ENCODE measurements around the gene ST8SIA4. TPM values are rescaled to one million over a fixed set of nuclear protein-coding genes. Genes with fewer than 3 reads are reported as not detected.

ST8SIA4 gene
- total RNA-seq, 1 experiment from 2014 or later, result 13.9 TPM

GRCh38 chr5:100832252-100833230 lies 70.5 kb downstream of the ST8SIA4 start:
- DNase-seq (ENCODE audit: low read depth), result no peak

DNA sequence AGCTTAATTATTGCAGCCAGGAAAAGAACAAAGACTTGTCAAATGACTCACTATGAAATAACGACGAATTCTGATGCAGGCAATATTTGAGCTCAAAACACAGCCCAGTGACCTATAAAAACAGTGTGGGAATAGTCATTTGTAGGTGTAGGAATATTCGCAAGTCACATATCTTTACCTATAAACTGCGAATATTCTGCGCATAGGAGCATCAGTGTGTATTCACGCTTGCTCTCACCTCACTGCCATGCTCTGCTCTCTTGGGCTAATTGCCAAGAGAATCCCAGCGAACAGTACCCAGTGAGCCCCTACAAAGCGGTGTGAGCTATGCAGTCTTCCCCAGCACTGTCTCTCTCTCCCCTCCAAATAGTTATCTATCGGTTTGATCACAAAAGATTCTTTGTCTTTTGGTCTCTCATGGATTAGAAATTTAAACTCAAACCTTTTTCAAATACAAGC lies 74.2 kb downstream of the ST8SIA4 start:
- peak; percentile 45 for DNase-seq (ENCODE audit: low read depth)

GRCh38 chr5:100828071-100828897 lies 74.8 kb downstream of the ST8SIA4 start:
- DNase-seq (ENCODE audit: low read depth), result peak; percentile 60

DNA sequence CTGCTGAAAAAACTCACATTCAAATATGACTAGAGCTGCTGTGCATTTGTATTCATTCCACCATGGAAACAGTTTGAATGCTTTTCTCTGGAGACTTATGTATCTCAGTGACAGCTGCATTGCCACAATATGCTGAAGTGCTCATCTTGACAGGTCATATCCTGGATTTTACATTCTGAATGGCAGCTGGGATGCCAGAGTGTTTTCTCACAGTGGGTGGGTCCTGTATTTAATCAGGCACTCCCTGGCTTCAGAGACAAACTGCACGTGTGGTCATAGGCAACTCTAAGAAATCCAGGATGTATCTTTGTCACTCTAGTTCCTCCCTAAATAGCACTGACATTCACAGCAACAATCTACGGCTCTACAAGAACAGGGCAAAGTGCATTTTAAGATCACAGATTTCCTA lies 75.6 kb downstream of the ST8SIA4 start:
- peak; percentile 100 for DNase-seq (ENCODE audit: low read depth)

- DNase-seq (ENCODE audit: low read depth), result peak; percentile 89
These were observed 76.9 kb downstream of the ST8SIA4 start for GRCh38 chr5:100826133-100826532.

GRCh38 chr5:100824635-100825034 lies 78.4 kb downstream of the ST8SIA4 start:
- no peak for DNase-seq (ENCODE audit: low read depth)

- DNase-seq (ENCODE audit: low read depth), result no peak
These were observed 79.3 kb downstream of the ST8SIA4 start for GRCh38 chr5:100823812-100824211.

DNA sequence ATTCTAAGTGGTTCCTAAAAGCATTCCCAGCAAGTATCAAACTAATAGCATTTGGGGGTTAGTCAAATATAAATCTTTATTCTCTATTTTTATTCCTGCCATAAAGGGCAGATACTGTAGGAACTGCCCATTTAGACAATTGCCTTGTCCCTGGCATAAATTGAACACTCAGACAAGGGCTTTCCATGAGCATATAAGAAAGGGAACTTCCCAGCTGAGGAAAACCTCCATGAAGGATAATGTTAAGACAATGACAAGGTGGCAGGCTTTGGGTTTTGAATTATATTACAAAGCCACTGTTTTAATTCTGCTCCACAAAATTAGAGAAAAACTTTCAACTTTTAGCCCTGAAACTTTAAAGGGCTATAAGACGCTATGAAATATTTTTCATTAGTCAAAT lies 81.3 kb downstream of the ST8SIA4 start:
- DNase-seq (ENCODE audit: low read depth), result no peak

DNA sequence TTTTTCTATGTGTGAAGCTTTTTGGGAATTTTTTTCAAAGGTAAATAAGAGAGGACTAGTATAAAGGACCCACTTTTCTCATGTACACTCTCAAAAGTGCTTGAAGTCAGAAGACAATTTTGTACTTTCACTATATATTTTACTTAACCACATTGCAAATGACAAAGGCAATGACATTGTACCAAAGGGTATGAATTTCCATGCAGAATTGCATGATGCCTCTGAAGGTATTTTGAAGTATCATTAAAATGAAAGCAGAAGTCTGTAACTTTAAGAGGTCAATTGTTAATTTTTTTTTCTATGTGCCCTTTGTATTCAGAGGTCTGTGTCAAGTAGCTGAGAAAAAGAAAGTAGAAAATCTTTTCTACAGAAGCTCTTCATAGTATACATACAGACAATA lies 84.7 kb downstream of the ST8SIA4 start:
- DNase-seq (ENCODE audit: low read depth), result no peak

DNA sequence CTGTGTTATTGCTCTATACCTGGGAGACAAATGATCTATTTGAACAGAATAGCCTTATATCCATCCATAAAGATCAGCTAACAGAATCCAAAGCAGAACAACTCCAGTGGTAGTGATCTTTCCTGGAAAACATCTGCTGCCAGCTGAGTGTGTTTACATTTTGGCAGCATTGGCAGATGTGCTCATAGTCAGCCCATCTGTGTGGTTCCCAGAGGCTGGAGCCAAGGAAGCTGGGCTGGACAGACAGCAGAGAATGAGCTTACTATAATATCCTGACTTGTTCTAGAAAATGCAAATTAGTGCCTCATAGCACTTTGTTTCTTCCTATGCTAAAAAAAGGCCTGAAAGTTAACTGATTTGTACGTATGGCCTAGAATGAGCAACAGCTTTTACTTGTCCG lies 99.7 kb downstream of the ST8SIA4 start:
- DNase-seq (ENCODE audit: low read depth), result peak; percentile 36

DNA sequence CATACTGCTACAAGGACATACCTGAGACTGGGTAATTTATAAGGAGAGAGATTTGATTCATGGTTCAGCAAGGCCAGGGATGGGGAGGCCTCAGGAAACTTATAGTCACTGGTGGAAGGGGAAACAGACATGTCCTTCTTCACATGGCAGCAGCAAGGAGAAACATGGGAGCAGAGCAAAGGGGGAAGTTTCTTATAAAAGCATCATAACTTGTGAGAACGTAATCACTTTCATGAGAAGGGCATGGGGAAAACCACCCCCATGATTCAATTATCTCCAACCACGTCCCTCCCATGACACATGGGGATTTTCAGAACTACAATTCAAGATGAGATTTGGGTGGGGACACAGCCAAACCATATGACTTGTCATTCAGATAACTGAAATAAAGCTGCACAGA lies 100.9 kb downstream of the ST8SIA4 start:
- no peak for DNase-seq (ENCODE audit: low read depth)

DNA sequence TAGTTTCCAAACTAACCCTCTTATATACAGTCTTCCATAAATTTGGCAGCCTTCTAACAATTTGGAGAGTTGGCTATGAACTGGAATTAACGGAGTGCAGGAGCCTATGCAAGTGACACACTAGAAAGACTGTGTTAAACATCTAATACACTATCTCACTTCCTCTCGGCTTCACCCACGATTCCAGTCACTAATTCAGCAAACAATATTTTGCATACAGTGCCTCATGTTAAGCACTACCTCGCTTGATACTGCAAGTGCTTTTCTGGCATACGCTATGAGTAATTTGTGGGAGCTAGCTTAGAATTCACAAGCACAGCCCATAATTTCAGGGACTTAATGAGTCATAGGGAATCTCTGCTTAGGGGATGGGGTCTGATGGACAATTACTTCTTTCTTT lies 102.5 kb downstream of the ST8SIA4 start:
- DNase-seq (ENCODE audit: low read depth), result no peak

- DNase-seq (ENCODE audit: low read depth), result no peak
These were observed 103.9 kb downstream of the ST8SIA4 start for GRCh38 chr5:100799166-100799565.

DNA sequence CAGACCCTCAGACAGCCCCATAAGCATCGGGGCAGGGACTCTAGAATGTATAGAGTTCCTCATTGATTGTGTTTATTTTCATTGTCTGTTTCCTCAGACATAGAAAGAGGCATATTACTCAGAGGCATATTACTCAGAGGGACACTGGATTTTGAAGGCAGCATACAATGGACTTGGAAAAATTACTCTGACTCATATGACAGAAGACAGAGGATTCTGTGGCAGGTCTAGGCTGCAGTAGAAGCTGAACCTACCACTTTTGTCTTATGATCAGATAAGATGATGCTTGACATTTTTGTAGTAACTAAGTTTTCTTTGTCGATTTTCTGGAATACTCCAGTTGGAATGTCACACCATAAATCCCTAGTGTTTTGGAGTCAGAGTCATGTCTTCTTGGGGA lies 105.2 kb downstream of the ST8SIA4 start:
- peak; percentile 65 for DNase-seq (ENCODE audit: low read depth)

DNA sequence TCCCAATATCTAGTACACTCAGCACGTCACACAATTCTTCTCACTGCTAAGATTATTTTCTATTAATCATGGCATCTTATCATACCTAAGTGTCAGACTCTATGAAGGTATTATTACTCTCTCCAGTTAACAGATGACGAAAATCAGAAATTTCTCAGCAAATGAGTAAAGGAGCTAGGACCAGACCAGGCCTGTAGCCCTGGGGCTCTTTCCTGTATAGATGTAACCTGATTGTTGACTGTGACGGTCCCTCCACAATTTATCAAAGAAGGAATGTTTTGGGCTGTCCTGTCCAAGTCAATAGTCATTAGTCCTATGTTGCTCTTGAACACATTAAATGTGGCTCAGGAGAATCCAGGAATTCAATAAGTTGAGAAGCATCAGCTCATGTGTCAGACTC lies 106.2 kb downstream of the ST8SIA4 start:
- no peak for DNase-seq (ENCODE audit: low read depth)

- DNase-seq (ENCODE audit: low read depth), result no peak
These were observed 108.2 kb downstream of the ST8SIA4 start for GRCh38 chr5:100794844-100795243.

GRCh38 chr5:100794218-100794617 lies 108.9 kb downstream of the ST8SIA4 start:
- no peak for DNase-seq (ENCODE audit: low read depth)

- no peak for DNase-seq (ENCODE audit: low read depth)
These were observed 110.3 kb downstream of the ST8SIA4 start for GRCh38 chr5:100792781-100793180.

GRCh38 chr5:100791391-100791790 lies 111.7 kb downstream of the ST8SIA4 start:
- no peak for DNase-seq (ENCODE audit: low read depth)

DNA sequence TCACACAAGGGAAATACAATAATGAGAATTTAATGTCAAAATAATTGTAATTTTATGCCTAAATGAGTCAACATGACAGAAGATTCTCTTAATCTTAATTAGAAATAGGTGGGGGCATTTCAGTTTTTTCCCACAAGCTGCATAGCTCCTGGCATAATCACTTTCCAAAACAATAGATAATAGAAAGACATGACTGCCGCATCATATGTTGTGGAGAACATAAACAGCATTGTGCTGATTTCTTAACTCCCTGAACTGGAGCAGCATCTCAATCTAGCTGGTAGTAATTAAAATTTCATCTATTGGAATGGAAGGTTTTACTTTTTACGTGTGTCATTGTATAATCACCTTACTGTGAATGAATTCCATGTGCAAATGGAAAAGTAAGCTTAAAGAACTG lies 112.1 kb downstream of the ST8SIA4 start:
- DNase-seq (ENCODE audit: low read depth), result no peak

DNA sequence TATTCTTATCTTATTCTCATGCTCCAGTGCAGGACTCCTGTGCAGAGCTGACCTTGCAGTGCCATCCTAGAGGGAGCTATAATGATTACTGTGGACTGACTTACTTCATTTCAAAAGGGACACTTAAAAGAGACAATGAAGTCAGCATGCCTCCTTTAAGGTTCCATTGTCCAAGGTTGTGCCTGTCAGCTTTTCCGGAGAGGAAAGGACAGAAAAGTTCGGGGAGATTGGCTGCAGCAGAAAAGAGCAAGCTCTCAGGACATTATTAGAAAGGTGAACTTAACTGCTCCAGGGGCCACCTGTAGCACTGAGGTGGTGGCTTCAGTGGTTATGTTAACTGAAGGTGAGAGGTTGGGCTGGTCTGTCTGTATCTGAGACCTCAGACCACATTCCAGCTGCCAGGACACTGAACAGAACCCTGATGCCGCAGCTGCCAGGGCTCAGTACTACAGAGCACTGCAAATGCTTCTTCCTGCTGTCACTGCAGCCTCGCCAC lies 112.9 kb downstream of the ST8SIA4 start:
- no peak for DNase-seq (ENCODE audit: low read depth)

- no peak for DNase-seq (ENCODE audit: low read depth)
These were observed 113.4 kb downstream of the ST8SIA4 start for GRCh38 chr5:100789694-100790093.

Data from LHCN-M2 (cell line).